GM19351 (cell line): ENCODE data around the gene MEAF6.

Experiments
- ATAC-seq: cut with Tn5 transposase; IDR thresholded peaks from one replicate; pipeline ENCODE4 v1.9.1; 2021; ENCODE audit warnings: mild to moderate bottlenecking, moderate library complexity; ENCODE audit not compliant: unreplicated experiment

MEAF6 gene

GRCh38 chr1:37474697-37475379 lies 39.7 kb downstream of the MEAF6 start:
- ATAC-seq = no peak

GRCh38 chr1:37474046-37474696 lies 40.4 kb downstream of the MEAF6 start, which contains the start of gene ZC3H12A:
TSS of gene ZC3H12A (plus strand) at chr1:37474580. CDS start at chr1:37475497, 917 bp downstream.
- ATAC-seq = peak; percentile 61

GRCh38 chr1:37473431-37474045 lies 41.0 kb downstream of the MEAF6 start:
- no peak for ATAC-seq

GRCh38 chr1:37472994-37473393 lies 41.6 kb downstream of the MEAF6 start:
- ATAC-seq = no peak

- ATAC-seq = no peak
Observed at GRCh38 chr1:37472281-37472680, 42.3 kb downstream of the MEAF6 start.

GRCh38 chr1:37471345-37472231 lies 43.0 kb downstream of the MEAF6 start:
- ATAC-seq = no peak

- ATAC-seq = no peak
Observed at GRCh38 chr1:37469386-37469785, 45.2 kb downstream of the MEAF6 start.

GRCh38 chr1:37468037-37468436 lies 46.5 kb downstream of the MEAF6 start:
- ATAC-seq = no peak

GRCh38 chr1:37465593-37466517 lies 48.7 kb downstream of the MEAF6 start:
- ATAC-seq = no peak

- ATAC-seq = no peak
Observed at GRCh38 chr1:37464443-37464842, 50.1 kb downstream of the MEAF6 start.

- ATAC-seq = no peak
Observed at GRCh38 chr1:37461698-37462436, 52.7 kb downstream of the MEAF6 start.

GRCh38 chr1:37458551-37458950 lies 56.0 kb downstream of the MEAF6 start:
- ATAC-seq = no peak

- no peak for ATAC-seq
Observed at GRCh38 chr1:37456614-37457013, 58.0 kb downstream of the MEAF6 start.

- ATAC-seq = no peak
Observed at GRCh38 chr1:37455516-37455915, 59.0 kb downstream of the MEAF6 start.

GRCh38 chr1:37453647-37454046 lies 60.9 kb downstream of the MEAF6 start:
- ATAC-seq = no peak

- ATAC-seq = no peak
Observed at GRCh38 chr1:37452416-37452815, 62.1 kb downstream of the MEAF6 start.

- ATAC-seq = no peak
Observed at GRCh38 chr1:37449936-37450335, 64.6 kb downstream of the MEAF6 start.

- ATAC-seq = no peak
Observed at GRCh38 chr1:37448691-37449417, 65.7 kb downstream of the MEAF6 start.

- ATAC-seq = no peak
Observed at GRCh38 chr1:37448185-37448584, 66.4 kb downstream of the MEAF6 start.
